H1 (cell line): Measurements from ENCODE around the gene SRRM5. TPM values are rescaled to one million over a fixed set of nuclear protein-coding genes. Genes with fewer than 3 reads are reported as not detected.

Experiments used
- CTCF ChIA-PET: fragments of 300-600 bp; sonication (Branson Sonifier 250); formaldehyde crosslinking; loops from one replicate; lab custom pipeline; 2021; ENCODE audit not compliant: partially characterized antibody; lab: Charles Lee
- POLR2A ChIA-PET: fragments of 300-600 bp; sonication (Branson Sonifier 250); formaldehyde crosslinking; loops from one replicate; lab custom pipeline; 2021; ENCODE audit warnings: inconsistent platforms; ENCODE audit not compliant: partially characterized antibody; lab: Charles Lee
- DNase-seq, 2 experiments: peaks; one replicate each; pipeline versions ENCODE4 v3.0.0 to v3.0.0-alpha.2; 2010 to 2022; ENCODE audit warnings: low spot score in 2 of 2, low read depth in 1 of 2, mixed read lengths in 1 of 2
- FAIRE-seq: peaks from 2 replicates; lab custom pipeline; 2011; peaks lifted over from hg19 to GRCh38; lab: Jason Lieb, UNC
- H2AFZ ChIP-seq: 2 replicates; pipeline ENCODE4 v1.8.1; 2012; ENCODE audit warnings: low read length, inconsistent platforms
- H2AK5ac ChIP-seq: 2 replicates; pipeline ENCODE4 v1.6.1; 2013; ENCODE audit warnings: low read depth, low read length
- H2BK120ac ChIP-seq: replicated peaks from 2 replicates; pipeline ENCODE3; 2013; ENCODE audit warnings: low read depth, low read length, inconsistent platforms
- H2BK12ac ChIP-seq: 2 replicates; pipeline ENCODE4 v1.6.1; 2013; ENCODE audit warnings: low read depth, low read length
- H2BK15ac ChIP-seq: 2 replicates; pipeline ENCODE4 v1.6.1; 2013; ENCODE audit warnings: low read length
- H2BK20ac ChIP-seq: 2 replicates; pipeline ENCODE4 v1.6.1; 2013; ENCODE audit warnings: low read length
- H2BK5ac ChIP-seq: 2 replicates; pipeline ENCODE4 v1.6.1; 2013; ENCODE audit warnings: low read depth, low read length
- H3K14ac ChIP-seq: 2 replicates; pipeline ENCODE4 v1.6.1; 2013; ENCODE audit warnings: inconsistent platforms; ENCODE audit not compliant: insufficient read length
- H3K18ac ChIP-seq: 2 replicates; pipeline ENCODE4 v1.6.1; 2013; ENCODE audit warnings: low read length; ENCODE audit errors: extremely low read depth
- H3K23ac ChIP-seq: 2 replicates; pipeline ENCODE4 v1.6.1; 2013; ENCODE audit warnings: inconsistent platforms; ENCODE audit not compliant: insufficient read length
- H3K23me2 ChIP-seq: 2 replicates; pipeline ENCODE4 v1.6.1; 2013; ENCODE audit warnings: low read depth, low read length
- H3K27ac ChIP-seq: 2 replicates; pipeline ENCODE4 v1.6.1; 2011; ENCODE audit warnings: low read depth, low read length, inconsistent platforms
- H3K27me3 ChIP-seq, 4 experiments: replicated peaks in 1 of 4; 1 replicate in 1 of 4; 2 replicates in 3 of 4; pipeline versions ENCODE4 v1.6.1 to v1.8.1; 2011 to 2013; ENCODE audit warnings: low read length in 3 of 4, mild to moderate bottlenecking in 3 of 4, inconsistent platforms in 2 of 4, mixed read lengths in 2 of 4, moderate library complexity in 1 of 4; ENCODE audit not compliant: control insufficient read depth in 3 of 4, insufficient read depth in 3 of 4; ENCODE audit errors: extremely low read depth in 1 of 4
- H3K36me3 ChIP-seq, 4 experiments: 2 replicates each; pipeline versions ENCODE4 v1.6.1 to v1.8.1; 2011 to 2013; ENCODE audit warnings: mild to moderate bottlenecking in 4 of 4, low read length in 3 of 4, moderate library complexity in 2 of 4, control low read depth in 1 of 4, inconsistent platforms in 1 of 4; ENCODE audit not compliant: insufficient read depth in 4 of 4, control insufficient read depth in 2 of 4
- H3K4ac ChIP-seq: replicated peaks from 2 replicates; pipeline ENCODE3; 2013; ENCODE audit warnings: low read length, low read depth, mixed read lengths, inconsistent platforms; ENCODE audit not compliant: insufficient read length
- H3K4me1 ChIP-seq, 4 experiments: replicated peaks in 1 of 4; 1 replicate in 1 of 4; 2 replicates in 3 of 4; pipeline versions ENCODE4 v1.6.1 to v1.8.1; 2011 to 2013; ENCODE audit warnings: low read length in 3 of 4, inconsistent platforms in 2 of 4, mixed read lengths in 1 of 4; ENCODE audit not compliant: insufficient read depth in 4 of 4, control insufficient read depth in 3 of 4
- H3K4me2 ChIP-seq, 2 experiments: 2 replicates each; pipeline versions ENCODE4 v1.6.1 to v1.8.1; 2011 to 2013; ENCODE audit warnings: low read depth in 2 of 2, low read length in 2 of 2, control low read depth in 1 of 2, inconsistent platforms in 1 of 2, mild to moderate bottlenecking in 1 of 2; ENCODE audit not compliant: insufficient read depth in 1 of 2
- H3K4me3 ChIP-seq, 4 experiments: fragments of 200-600, 300-600 bp in 1 of 4; sonication (generic), shearing (Covaris generic), sonication (Bioruptor Twin) in 1 of 4; 2 replicates each; pipeline versions ENCODE4 v1.5.1 to v1.8.1; 2011 to 2016; ENCODE audit warnings: low read length in 4 of 4, low read depth in 3 of 4, control low read depth in 2 of 4, inconsistent platforms in 2 of 4, mild to moderate bottlenecking in 2 of 4, mixed read lengths in 1 of 4, moderate library complexity in 1 of 4; ENCODE audit not compliant: insufficient read depth in 2 of 4; ENCODE audit errors: extremely low read depth in 1 of 4
- H3K56ac ChIP-seq: replicated peaks from 2 replicates; pipeline ENCODE3; 2013; ENCODE audit warnings: low read depth, mild to moderate bottlenecking, mixed read lengths, low read length, inconsistent platforms; ENCODE audit not compliant: insufficient read length
- H3K79me1 ChIP-seq: 2 replicates; pipeline ENCODE4 v1.6.1; 2013; ENCODE audit warnings: low read depth, low read length, control low read depth
- H3K79me2 ChIP-seq, 2 experiments: 2 replicates each; pipeline versions ENCODE4 v1.6.1 to v1.8.1; 2012 to 2013; ENCODE audit warnings: low read length in 2 of 2, mild to moderate bottlenecking in 2 of 2, inconsistent platforms in 1 of 2; ENCODE audit not compliant: insufficient read depth in 2 of 2, control insufficient read depth in 1 of 2
- H3K9ac ChIP-seq, 4 experiments: replicated peaks in 1 of 4; 1 replicate in 1 of 4; 2 replicates in 3 of 4; pipeline versions ENCODE4 v1.6.1 to v1.8.1; 2011 to 2013; ENCODE audit warnings: low read depth in 3 of 4, low read length in 3 of 4, control low read depth in 2 of 4, mild to moderate bottlenecking in 2 of 4, moderate library complexity in 2 of 4, inconsistent platforms in 1 of 4; ENCODE audit errors: extremely low read depth in 1 of 4
- H3K9me3 ChIP-seq, 2 experiments: 2 replicates each; pipeline versions ENCODE4 v1.6.1 to v1.8.1; 2012 to 2013; ENCODE audit warnings: mild to moderate bottlenecking in 2 of 2, moderate library complexity in 2 of 2, control low read depth in 1 of 2, inconsistent platforms in 1 of 2, low read depth in 1 of 2, low read length in 1 of 2, mixed read lengths in 1 of 2; ENCODE audit not compliant: insufficient read depth in 2 of 2
- H4K20me1 ChIP-seq, 2 experiments: replicated peaks in 1 of 2; 2 replicates each; pipeline versions ENCODE3 to v1.8.1; 2011 to 2013; ENCODE audit warnings: inconsistent platforms in 2 of 2, low read length in 2 of 2, mild to moderate bottlenecking in 1 of 2; ENCODE audit not compliant: insufficient read depth in 2 of 2, control insufficient read depth in 1 of 2
- H4K5ac ChIP-seq: 2 replicates; pipeline ENCODE4 v1.6.1; 2013; ENCODE audit warnings: low read length, low read depth, mixed read lengths, inconsistent platforms; ENCODE audit not compliant: insufficient read length
- H4K8ac ChIP-seq: 2 replicates; pipeline ENCODE4 v1.8.0; 2013; ENCODE audit warnings: mild to moderate bottlenecking, moderate library complexity, low read length, inconsistent platforms; ENCODE audit not compliant: insufficient read depth; ENCODE audit errors: extremely low read depth
- H4K91ac ChIP-seq: replicated peaks from 2 replicates; pipeline ENCODE3; 2013; ENCODE audit warnings: low read length, mixed read lengths, inconsistent platforms; ENCODE audit not compliant: insufficient read length
- KDM1A ChIP-seq: fragments of 200-600, 300-600 bp; sonication (generic); IDR thresholded peaks from 2 replicates; pipeline ENCODE4 v1.7.1; 2016; ENCODE audit warnings: mild to moderate bottlenecking, low read length, borderline replicate concordance
- USF2 ChIP-seq: IDR thresholded peaks from 2 replicates; pipeline ENCODE4 v1.6.1; 2011; ENCODE audit warnings: low read length, improper control_type of control experiment
- WGBS, 2 experiments: shearing (Covaris generic) in 1 of 2; methylation state at CpG; one replicate each; pipeline versions ENCODE4 v1.1.6 to v1.1.7; 2013 to 2015; ENCODE audit warnings: low lambda C conversion rate in 2 of 2, mixed read lengths in 2 of 2, inconsistent platforms in 1 of 2, low coverage in 1 of 2, missing lambda C conversion rate in 1 of 2; ENCODE audit not compliant: insufficient replicate concordance in 2 of 2, insufficient coverage in 1 of 2, insufficient read length in 1 of 2; ENCODE audit errors: extremely low coverage in 1 of 2, missing lambda C conversion rate in 1 of 2; 5-methylcytosine and 5-hydroxymethylcytosine counted together
- polyA plus RNA-seq, 7 experiments: library from polyadenylated mRNA; depleted of rRNA in 3 of 7; stranded (reverse) in 5 of 7; unstranded in 2 of 7; fragments of >200 nt in 5 of 7; fragments of 200-250 nt in 2 of 7; gene quantifications; 1 replicate in 5 of 7; 2 replicates in 1 of 7; 4 replicates in 1 of 7; pipeline versions ENCODE4 v1.2.1 to v1.2.3, GENCODE V29; 2011 to 2013; ENCODE audit warnings: missing spikeins in 2 of 7, mixed read lengths in 2 of 7
- total RNA-seq: library from RNA; stranded (reverse); fragmentation: NEBNext Ultra II Directional; extraction: Animal tissue kit (Norgen Biotek cat#: 25700); gene quantifications from 2 replicates; pipeline ENCODE4 v1.2.1, GENCODE V29; 2021

The SRRM5 gene
- total and polyA plus RNA-seq, 2 of the 8 experiments (the other 6 are each of a cell fraction or from before 2014, with no cell fraction given) = 0.06 to 0.11 TPM

- Histone ChIP-seq H4K8ac (no peak overlapping the region), H2BK20ac (no peak overlapping the region), H3K36me3 (no peaks in the 10 kb centered on the region; a peak in 2 of 8 replicates), H3K14ac (no peak overlapping the region), H3K56ac (no peak overlapping the region), H2BK120ac (no peak overlapping the region), H3K4me3 (no peak overlapping the region), H3K4ac (no peak overlapping the region), H3K9ac (no peak overlapping the region), H2AFZ (no peak overlapping the region), H3K79me2 (no peaks in the 10 kb centered on the region), H3K18ac (no peak overlapping the region), H2BK15ac (no peak overlapping the region), H3K4me2 (no peak overlapping the region), H2AK5ac (no peak overlapping the region), H3K4me1 (peaks cover 0 to 6% (median 3%) of the 10 kb centered on the region in 4 experiments; a peak in 2 of 7 replicates), H3K27me3 (no peaks in the 10 kb centered on the region; a peak in 1 of 7 replicates), H3K27ac (no peak overlapping the region), H3K23ac (no peak overlapping the region), H2BK12ac (no peak overlapping the region), H3K79me1 (no peaks in the 10 kb centered on the region), H3K23me2 (no peaks in the 10 kb centered on the region; the same call in 1 of the 2 replicates), H4K91ac (no peak overlapping the region), H2BK5ac (no peak overlapping the region), H4K5ac (no peak overlapping the region), H4K20me1 (peaks cover 4 to 5% of the 10 kb centered on the region in 2 experiments), H3K9me3 (no peaks in the 10 kb centered on the region)
- ChIA-PET POLR2A (interaction anchor here (0.6 to 1.3 kb wide), 2 partner anchors 12 to 96 kb away, joined by 3 read pairs; partner anchors contain the start of gene ZNF575), CTCF (interaction anchor here (0.6 to 3.7 kb wide), 5 partner anchors 29 to 148 kb away, joined by 3 to 13 read pairs (median 4); no protein-coding TSS in a partner anchor)
- WGBS, 2 experiments = 82% methylated on average over 3 of the region's 3 CpGs; no CpG with 5 or more reads in 1 of the 2 experiments
- peak; percentile 62 for TF ChIP-seq USF2
- TF ChIP-seq KDM1A = no peak
- DNase-seq = no peak
- no peak for FAIRE-seq
Measured at GRCh38 chr19:43628646-43629326, 16.9 kb downstream of the SRRM5 start.
